Nephron (organoid): ENCODE measurements around the gene SLC27A5.
A peak's percentile ranks its signal among the peaks of the same experiment; 100 is the strongest.
"Not testable (repeated sequence)": the region's sequence is repeated elsewhere in the genome, so short reads cannot be mapped to it uniquely, and the experiment has no call there.

ENCODE experiments used
- H3K27ac Mint-ChIP-seq, 3 experiments: 2 replicates each; pipeline ENCODE4 v1.8.0; 2020; ENCODE audit warnings: mixed read lengths in 3 of 3, mild to moderate bottlenecking in 2 of 3, moderate library complexity in 1 of 3
- H3K27me3 Mint-ChIP-seq: 2 replicates; pipeline ENCODE4 v1.8.0; 2021; ENCODE audit warnings: low read depth, mild to moderate bottlenecking, moderate library complexity, mixed read lengths
- H3K36me3 Mint-ChIP-seq: 2 replicates; pipeline ENCODE4 v1.8.0; 2020; ENCODE audit warnings: low read depth, mixed read lengths
- H3K4me1 Mint-ChIP-seq: 2 replicates; pipeline ENCODE4 v1.8.0; 2020; ENCODE audit warnings: mixed read lengths
- H3K4me3 Mint-ChIP-seq, 3 experiments: 2 replicates each; pipeline ENCODE4 v1.8.0; 2020; ENCODE audit warnings: mild to moderate bottlenecking in 3 of 3, mixed read lengths in 3 of 3, moderate library complexity in 2 of 3
- H3K9me3 Mint-ChIP-seq: 2 replicates; pipeline ENCODE4 v1.8.0; 2020; ENCODE audit warnings: mixed read lengths
- TF ChIP-seq, protein P1 (sequence below), 3 experiments: fragments of 200-600 bp; sonication (generic); IDR thresholded peaks; one replicate each; pipeline ENCODE4 v1.5.0; 2021; ENCODE audit warnings: antibody characterized with exemption in 3 of 3; ENCODE audit not compliant: unreplicated experiment in 3 of 3

SLC27A5 gene

DNA sequence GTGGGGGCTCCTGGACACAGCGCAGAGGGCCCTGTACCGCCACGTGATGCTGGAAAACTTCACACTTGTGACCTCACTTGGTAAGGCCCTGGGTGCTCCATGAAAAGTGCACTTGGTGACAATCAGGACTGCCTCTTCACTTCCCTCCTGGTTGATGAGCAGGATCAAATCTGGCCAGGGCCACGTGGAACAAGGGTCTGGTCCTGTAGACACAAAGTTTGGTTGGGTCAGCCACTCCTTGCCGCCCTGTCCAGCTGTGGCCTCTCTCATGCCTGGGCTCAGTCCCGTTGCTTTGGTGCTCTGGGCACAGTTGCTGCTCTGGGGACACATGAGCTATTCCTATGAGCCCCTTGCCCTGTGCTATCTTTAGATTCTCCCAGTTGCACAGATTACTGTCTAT is 58.0 kb downstream of the SLC27A5 start:
- H3K4me3 Mint-ChIP-seq = peak overlapping the region; percentile 59 to 82 (median 74)
- H3K36me3 Mint-ChIP-seq = peaks cover 10% of the 10 kb centered on the region
- H3K9me3 Mint-ChIP-seq = peaks cover 5% of the 10 kb centered on the region
- peaks cover 9% of the 10 kb centered on the region for H3K27me3 Mint-ChIP-seq
- H3K4me1 Mint-ChIP-seq = peaks cover 30% of the 10 kb centered on the region
- TF ChIP-seq, protein P1, sequence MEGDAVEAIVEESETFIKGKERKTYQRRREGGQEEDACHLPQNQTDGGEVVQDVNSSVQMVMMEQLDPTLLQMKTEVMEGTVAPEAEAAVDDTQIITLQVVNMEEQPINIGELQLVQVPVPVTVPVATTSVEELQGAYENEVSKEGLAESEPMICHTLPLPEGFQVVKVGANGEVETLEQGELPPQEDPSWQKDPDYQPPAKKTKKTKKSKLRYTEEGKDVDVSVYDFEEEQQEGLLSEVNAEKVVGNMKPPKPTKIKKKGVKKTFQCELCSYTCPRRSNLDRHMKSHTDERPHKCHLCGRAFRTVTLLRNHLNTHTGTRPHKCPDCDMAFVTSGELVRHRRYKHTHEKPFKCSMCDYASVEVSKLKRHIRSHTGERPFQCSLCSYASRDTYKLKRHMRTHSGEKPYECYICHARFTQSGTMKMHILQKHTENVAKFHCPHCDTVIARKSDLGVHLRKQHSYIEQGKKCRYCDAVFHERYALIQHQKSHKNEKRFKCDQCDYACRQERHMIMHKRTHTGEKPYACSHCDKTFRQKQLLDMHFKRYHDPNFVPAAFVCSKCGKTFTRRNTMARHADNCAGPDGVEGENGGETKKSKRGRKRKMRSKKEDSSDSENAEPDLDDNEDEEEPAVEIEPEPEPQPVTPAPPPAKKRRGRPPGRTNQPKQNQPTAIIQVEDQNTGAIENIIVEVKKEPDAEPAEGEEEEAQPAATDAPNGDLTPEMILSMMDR (IDR thresholded peaks at IDR 0.05; ENCODE audit: unreplicated experiment in 3 of 3) = no peak
- no peak overlapping the region for H3K27ac Mint-ChIP-seq

DNA sequence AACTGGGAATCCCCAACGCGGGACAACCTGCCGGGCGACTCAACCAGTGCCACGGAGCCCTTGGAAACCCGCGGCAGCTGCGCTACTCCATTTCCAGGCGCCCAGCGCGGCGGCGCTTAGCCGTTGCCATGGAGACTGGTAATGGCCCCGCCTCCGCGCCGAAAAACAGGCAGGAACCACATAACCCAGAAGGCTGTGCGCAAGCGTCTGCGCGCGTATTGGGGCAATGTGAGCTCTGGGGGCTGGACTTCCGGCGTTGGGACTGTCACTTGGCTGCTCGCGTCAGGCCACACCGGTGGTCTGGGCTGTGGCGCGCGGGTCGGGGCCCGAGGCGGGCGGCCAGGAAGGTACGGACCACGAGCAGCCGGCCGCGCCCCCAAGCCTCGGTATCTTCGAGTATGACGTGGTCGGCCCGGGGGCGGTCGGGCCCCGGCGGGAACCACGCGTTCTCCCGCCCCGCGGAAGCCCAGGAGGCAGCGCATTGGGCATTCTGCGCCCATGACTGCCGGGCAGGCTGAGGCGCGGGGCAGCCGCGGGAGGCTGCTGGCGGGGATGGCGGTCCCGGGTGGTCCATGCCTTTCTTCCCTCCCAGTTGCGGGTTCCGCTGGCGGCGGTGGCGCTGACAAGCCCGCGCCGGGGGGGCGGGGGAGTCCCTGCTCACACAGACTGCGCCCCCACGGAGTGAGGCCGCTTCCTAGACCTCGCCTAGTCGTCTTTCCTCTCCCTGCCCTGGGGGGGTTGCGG is 60.3 kb downstream of the SLC27A5 start, which contains the start of gene ZNF324B:
ZNF324B (plus strand) TSS at position 265 of the 744 bp plus-strand sequence. CDS start 2,080 bp downstream, outside the sequence.
- TF ChIP-seq, protein P1 (IDR thresholded peaks at IDR 0.05; ENCODE audit: unreplicated experiment in 3 of 3) = no peak
- Mint-ChIP-seq H3K9me3 (peaks cover 11% of the 10 kb centered on the region), H3K4me1 (peaks cover 30% of the 10 kb centered on the region), H3K27me3 (peaks cover 13% of the 10 kb centered on the region), H3K4me3 (peak within 1 kb of the TSS; percentile 92 to 95 (median 93)), H3K27ac (peak within 1 kb of the TSS in 2 of 3 experiments; percentile 68 to 74), H3K36me3 (peaks cover 5% of the 10 kb centered on the region)

DNA sequence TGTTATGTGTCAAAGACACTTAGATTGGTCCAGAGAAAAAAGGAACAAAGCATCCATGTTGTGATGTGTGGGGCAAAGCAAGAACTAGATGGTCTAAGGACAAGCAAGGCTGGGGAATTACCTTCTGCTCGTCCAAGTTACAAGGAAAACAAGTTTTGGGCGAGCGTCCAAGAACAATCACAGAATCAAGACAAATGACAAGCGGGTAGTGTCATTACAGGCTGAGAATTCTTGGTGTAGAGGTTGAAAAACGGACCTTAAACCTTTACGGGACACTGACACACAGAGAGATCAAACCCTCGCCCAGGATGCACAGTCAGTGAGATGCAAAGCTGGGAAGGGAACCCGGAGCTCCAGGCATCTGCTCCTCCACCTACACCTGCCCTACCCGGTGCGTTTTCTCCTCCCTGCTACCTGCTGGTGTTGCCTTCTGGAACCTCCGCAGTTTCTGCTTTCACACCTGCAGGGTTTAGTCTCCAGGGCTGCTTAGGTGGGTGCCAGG is 60.9 kb downstream of the SLC27A5 start:
- Mint-ChIP-seq H3K9me3 (peaks cover 11% of the 10 kb centered on the region), H3K36me3 (peaks cover 5% of the 10 kb centered on the region), H3K4me1 (peaks cover 30% of the 10 kb centered on the region), H3K27me3 (peaks cover 13% of the 10 kb centered on the region), H3K27ac (peak overlapping the region in 2 of 3 experiments; percentile 68 to 74), H3K4me3 (peak overlapping the region; percentile 92 to 95 (median 93))
- TF ChIP-seq, protein P1 (IDR thresholded peaks at IDR 0.05; ENCODE audit: unreplicated experiment in 3 of 3) = no peak

DNA sequence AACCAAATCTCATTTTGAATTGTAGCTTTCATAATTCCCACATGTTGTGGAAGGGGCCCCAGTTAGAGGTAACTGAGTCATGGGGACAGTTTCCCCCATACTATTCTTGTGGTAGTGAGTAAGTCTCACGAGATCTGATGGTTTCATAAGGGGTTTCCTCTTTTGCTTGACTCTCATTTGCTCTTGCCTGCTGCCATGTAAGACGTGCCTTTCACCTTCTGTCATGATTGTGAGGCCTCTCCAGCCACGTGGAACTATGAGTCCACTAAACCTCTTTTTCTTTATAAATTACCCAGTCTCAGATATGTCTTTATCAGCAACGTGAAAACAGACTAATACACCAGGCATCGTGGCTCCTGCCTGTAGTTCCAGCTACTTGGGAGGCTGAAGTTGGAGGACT is 61.8 kb downstream of the SLC27A5 start:
- H3K4me1 Mint-ChIP-seq = peaks cover 30% of the 10 kb centered on the region
- H3K27ac Mint-ChIP-seq, H3K36me3 Mint-ChIP-seq: not testable (repeated sequence)
- peaks cover 11% of the 10 kb centered on the region for H3K9me3 Mint-ChIP-seq
- H3K4me3 Mint-ChIP-seq = peak overlapping the region in 1 of 3 experiments; percentile 23
- H3K27me3 Mint-ChIP-seq = peaks cover 15% of the 10 kb centered on the region

DNA sequence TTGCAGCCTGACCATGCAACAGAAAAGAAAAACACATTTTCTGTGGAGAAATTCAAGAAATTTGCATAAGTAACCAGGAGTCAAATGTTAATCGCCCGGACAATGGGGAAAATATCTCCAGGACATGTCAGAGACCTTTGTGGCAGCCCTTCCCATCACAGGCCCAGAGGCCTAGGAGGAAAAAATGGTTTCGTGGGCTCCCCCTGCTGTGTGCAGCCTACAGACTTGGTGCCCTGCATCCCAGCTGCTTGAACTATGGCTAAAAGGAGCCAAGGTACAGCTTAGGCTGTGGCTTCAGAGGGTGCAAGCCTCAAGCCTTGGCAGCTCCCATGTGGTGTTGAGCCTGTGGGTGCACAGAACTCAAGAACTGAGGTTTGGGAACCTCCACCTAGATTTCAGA is 62.9 kb downstream of the SLC27A5 start:
- H3K27me3 Mint-ChIP-seq = peaks cover 26% of the 10 kb centered on the region
- not testable (repeated sequence) for H3K27ac Mint-ChIP-seq, H3K4me3 Mint-ChIP-seq, H3K36me3 Mint-ChIP-seq
- peaks cover 13% of the 10 kb centered on the region for H3K9me3 Mint-ChIP-seq
- H3K4me1 Mint-ChIP-seq = peaks cover 21% of the 10 kb centered on the region
